DMS153 treated with DMSO at 0.1 percent for 48 hours (cell line): ENCODE measurements around the gene SIGLEC9.

Experiments
- DNase-seq: peaks from one replicate; lab custom pipeline; 2025; ENCODE audit not compliant: unreplicated experiment; lab: John Stamatoyannopoulos, UW

The SIGLEC9 gene

DNA sequence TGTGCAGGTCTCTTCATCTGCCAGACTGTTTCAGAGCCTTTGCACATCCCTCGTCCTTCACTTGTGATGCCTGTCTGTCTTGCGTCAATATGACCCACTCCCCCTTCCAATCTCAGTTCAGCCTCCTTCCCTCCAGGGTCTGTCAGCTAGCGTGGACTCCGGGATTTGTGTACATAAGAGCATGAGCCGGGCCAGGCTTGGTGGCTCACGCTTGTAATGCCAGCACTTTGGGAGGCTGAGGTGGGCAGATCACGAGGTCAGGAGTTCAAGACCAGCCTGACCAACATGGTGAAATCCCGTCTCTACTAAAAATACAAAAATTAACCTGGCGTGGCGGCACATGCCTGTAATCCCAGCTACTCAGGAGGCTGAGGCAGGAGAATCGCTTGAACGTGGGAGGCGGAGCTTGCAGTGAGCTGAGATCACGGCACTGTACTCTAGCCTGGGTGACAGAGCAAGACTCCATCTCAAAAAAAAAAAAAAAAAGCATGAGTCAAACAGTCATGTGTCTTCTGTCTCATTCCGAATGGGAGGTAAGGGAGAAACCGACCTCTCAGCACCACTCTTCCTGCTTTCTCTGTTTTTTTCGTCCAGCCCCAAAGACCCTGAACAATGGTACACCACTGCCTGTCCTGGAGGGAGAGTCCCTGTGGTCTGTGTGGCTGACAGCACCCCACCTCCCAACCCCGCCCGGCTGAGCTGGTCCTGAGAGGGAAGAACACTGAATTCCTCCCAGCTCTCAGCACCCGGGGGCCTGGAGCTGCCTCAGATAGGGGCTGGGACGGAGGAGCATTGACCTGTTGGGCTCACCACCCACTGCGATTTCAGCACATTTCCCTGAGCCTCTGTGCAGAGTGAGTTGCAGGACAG is 2.4 kb upstream of the SIGLEC9 start:
- no peak for DNase-seq

DNA sequence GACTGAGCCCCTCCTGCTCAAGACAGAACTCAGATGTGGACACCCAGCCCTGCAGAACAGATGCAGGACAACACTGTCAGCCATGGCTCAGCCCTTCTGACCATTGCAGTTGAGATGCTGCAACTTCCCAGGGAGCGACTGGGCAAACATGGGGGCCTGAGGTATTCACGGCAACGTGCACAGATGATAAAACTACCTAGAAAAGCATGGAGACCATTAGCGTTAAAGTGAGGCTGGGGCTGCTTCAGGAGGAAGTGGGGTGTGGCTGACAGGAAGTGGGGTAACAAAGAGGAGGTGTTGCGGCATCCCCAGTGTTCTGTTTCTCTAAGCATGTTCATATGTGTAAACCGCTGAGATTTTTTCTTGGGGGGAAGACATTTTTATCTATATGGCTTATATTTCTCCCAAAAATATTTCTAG is 1.3 kb upstream of the SIGLEC9 start:
- no peak for DNase-seq

DNA sequence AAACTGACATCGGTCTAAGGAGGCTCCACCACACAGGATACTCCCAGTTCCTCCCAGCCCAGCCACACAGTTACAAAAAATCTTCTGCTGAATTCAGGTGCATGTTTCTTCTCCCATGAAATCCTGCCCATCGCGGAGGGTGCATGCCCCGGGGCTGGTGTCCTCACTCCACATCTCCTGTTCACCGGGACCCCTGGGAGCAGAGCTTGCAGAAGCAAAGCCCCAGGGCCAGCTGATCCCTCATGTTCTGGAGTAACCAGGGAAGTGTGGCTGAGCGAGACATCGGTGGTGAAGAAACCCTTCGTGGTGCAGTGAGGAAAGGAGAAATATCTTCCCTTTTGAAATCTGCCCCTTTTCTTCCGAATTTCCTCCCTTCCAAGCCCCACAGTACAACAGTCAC is 904 bp upstream of the SIGLEC9 start:
- no peak for DNase-seq

DNA sequence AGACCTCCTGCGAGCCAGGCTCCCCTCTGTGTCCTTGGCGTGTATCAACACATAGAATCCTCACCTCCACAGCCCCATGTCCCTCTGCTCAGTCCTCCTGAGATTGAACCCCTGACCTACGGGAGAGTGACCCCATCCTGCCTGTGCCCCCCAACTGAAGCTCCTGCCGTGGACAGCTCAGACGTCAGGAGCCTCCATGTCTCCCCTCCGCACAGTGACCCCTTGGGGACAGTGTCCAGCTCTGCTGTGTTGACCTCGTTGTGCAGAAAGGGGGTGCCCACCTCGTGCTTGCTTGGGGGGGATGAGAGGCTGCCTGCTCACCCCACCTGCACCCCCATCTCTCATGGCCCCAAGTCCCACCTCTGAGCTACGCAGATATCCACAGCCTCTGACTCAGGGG is 490 bp upstream of the SIGLEC9 start:
- no peak for DNase-seq

DNA sequence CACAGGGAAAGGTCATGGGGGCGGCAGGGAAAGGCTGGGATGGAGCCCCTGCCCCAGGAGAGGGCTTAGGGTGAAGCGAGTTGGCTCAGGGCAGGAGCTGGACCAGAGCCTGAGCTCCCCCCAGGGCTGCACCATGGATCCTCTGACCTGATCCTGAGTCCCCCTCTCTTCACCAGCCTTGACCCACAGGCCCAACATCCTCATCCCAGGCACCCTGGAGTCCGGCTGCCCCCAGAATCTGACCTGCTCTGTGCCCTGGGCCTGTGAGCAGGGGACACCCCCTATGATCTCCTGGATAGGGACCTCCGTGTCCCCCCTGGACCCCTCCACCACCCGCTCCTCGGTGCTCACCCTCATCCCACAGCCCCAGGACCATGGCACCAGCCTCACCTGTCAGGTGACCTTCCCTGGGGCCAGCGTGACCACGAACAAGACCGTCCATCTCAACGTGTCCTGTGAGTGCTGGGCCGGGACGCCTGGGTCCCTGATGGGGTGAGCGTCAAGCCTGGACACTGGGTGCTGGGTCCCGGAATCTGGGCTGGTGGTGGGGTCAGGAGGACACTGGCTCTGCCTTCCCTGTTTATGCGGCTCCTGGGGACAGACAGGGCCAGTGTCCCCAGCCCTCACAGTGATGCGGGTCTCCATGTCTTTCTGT is 842 bp downstream of the SIGLEC9 start:
- no peak for DNase-seq

DNA sequence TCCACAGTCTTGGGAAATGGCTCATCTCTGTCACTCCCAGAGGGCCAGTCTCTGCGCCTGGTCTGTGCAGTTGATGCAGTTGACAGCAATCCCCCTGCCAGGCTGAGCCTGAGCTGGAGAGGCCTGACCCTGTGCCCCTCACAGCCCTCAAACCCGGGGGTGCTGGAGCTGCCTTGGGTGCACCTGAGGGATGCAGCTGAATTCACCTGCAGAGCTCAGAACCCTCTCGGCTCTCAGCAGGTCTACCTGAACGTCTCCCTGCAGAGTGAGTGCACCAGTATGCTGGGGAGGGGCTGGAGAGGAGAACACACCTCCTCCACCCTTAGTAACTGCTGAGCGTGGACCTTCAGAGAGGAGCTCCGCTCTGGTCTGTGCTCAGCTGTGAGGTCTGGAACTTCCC is 2.3 kb downstream of the SIGLEC9 start:
- DNase-seq = no peak

DNA sequence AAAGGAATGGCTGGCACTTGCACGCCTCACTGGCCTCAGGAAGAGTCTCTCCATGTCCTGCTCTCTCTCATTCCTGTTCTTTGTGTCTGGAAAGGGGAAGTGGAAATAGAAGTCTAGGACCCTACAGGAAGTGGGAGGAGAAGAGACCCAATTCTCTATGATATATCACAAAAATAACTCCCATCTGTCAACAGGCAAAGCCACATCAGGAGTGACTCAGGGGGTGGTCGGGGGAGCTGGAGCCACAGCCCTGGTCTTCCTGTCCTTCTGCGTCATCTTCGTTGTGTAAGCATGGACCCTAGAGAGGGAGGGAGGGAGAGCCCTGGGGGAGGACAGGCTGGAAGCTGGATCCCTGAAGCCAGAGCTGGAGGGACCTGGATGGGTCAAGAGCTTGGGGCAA is 3.0 kb downstream of the SIGLEC9 start:
- DNase-seq = no peak

DNA sequence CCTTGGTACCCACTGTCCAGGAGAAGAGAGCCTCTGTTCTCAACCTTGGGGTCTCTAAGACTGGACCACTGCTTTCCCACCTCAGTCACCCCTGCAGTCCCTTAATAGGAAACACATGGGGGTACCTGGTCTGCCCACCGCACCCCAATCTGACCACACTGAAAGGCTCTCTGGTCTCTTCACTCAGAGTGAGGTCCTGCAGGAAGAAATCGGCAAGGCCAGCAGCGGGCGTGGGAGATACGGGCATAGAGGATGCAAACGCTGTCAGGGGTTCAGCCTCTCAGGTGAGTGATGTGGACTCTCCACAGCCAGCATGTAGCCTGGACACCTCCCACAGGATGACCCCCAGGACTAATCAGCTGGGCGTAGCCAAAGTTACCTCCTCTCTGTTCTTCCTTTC is 3.5 kb downstream of the SIGLEC9 start:
- DNase-seq = no peak

DNA sequence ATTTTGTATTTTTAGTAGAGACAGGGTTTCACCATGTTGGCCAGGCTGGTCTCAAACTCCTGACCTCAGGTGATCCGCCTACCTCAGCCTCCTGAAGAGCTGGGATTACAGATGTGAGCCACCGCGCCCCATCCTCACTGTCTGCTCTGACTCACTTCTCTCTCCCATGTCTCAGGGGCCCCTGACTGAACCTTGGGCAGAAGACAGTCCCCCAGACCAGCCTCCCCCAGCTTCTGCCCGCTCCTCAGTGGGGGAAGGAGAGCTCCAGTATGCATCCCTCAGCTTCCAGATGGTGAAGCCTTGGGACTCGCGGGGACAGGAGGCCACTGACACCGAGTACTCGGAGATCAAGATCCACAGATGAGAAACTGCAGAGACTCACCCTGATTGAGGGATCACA is 5.0 kb downstream of the SIGLEC9 start:
- DNase-seq = no peak

DNA sequence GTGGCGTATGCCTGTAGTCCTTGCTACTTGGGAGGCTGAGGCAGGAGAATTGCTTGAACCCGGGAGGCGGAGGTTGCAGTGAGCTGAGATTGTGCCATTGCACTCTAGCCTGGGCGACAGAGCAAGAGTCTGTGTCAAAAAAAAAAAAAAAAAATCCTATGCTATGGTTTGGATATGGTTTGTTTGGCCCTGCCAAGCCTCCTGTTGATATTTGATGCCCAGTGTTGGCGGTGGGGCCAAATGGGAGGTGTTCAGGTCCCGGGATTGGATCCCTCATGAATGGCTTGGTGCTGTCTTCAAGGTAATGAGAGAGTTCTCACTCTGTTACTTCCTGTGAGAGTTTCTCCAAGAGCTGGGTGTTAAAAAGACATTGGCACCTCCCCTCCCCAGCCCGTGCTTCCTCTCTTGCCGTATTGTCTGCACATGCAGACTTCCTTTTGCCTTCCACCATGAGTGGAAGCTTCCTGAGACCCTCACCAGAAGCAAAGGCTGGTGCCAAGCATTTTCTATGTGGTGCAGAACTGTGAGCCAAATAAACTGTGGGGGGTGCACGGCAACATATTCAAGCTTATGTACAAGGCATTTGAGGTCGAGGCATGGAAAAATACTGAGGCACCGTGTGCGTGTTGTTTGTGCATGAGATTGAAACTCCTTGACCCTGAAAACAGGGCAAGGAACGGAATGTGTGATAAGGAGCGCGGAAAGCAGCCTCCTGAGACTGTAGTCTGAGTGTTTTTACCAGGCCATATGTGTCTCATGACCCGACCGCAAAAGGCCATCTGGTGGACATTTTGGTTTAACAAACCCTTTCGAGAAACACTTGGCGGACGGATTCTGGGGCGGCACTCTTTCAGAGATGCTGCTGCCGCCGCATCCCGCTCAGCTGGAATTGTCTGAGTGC is 7.3 kb downstream of the SIGLEC9 start:
- DNase-seq = peak; percentile 8

DNA sequence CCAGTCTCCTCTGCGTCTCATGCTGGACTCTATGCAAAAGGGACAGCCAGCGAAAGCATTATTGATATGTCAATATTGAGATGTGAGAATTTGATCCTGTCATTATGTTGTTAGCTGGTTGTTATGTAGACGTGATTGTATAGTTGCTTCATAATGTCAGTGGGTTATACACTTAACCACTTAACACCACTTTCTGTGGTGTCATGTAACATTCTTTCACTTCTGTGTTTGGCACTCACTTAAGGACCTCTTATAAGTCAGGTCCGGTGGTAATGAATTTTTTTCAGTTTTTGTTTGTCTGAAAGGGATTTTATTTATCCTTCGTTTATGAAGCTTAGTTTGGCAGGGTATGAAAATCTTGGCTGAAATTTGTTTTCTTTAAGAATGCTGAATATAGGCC is 10.3 kb downstream of the SIGLEC9 start:
- no peak for DNase-seq

DNA sequence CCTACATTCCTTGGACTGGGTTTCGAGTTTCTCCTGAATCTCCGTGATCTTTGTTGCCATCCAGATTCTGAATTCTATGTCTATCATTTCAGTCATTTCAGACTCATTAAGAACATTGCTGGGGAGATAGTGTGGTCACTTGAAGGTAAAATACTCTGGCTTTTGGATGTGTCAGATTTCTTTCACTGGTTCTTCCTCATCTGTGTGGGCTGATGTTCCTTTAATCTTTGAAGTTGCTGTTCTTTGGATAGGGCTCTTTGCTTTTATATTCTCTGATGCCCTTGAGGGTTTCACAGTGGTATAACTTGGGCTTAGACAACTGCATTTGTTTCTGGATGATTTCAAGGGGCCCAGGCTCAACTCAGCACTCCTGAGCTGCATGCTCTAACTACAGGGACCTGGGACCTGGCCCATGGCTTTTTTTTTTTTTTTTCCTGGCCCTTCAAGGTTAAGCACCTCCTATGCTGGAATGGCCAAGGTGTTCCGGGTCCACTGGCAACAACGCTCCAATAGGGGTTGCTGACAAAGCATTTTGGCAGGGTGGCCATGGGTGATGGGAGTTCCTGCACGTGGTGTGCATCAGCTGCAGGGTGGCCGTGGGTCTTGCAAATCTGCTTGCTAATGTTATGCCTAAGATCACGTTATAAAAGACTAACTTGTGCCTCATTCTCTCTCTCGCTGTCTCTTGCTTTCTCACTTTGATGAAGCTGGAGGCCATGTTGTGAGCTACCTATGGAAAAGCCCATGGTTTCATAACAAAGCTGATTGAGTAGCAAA is 11.5 kb downstream of the SIGLEC9 start:
- DNase-seq = no peak

DNA sequence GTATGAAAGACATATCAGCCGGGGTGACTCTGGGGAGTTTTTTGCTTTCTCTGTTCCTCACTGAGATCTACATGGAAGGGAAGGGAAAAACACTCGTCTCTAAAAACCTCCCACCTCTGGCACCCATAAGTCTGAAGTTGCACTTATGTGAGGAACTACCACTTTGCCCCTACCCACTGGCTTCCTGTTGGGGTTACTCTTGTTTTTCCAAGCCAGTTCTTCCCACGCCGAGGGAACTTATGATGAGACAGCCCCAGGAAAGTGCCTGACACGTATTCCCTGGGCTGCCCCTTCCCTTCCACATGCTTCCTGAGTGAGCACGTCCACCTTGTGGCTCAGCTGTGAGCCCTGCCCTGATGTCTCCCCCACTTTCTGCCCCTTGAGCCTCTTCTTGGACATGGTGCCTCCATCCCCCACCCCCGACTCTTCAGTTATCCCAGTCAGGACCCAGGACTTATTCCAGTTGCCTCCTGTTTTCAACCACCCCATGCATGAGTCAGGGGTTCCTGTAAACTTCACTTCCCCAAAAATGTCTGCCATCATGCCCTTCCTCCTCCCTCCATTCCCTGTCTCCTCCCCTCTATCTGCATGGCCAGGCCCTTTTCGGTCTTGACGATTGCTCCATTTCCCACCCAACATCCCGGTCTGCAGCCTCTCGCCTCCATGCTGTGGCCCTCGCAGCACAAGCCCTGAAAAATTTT is 12.3 kb downstream of the SIGLEC9 start:
- no peak for DNase-seq

DNA sequence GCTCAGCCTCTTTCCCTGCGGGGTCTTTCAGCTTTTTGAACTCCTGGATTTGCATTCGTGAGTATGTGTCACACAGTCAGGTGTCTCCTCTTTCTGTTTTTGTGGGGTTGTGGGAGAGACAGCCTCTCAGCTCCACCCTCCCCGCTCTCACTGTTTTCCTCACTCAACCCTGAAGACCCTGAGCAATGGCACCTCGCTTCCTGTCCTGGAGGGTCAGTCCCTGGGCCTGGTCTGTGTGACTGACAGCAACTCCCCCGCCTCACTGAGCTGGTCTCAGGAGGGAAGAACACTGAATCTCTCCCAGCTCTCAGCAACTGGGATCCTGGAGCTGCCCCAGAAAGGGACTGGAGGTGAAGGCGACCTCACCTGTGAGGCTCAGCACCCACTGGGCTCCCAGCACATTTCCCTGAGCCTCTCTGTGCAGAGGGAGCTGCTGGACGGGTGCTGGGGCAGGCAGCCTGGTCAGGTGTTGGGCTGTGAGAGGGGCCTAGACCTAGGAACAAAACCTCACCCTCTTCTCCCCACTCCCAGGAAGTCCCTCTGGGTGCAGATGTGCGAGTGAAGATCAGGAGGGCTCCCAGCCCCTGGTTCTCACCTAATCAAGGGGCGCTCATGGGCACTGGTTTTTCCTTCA is 13.2 kb downstream of the SIGLEC9 start:
- DNase-seq = no peak

DNA sequence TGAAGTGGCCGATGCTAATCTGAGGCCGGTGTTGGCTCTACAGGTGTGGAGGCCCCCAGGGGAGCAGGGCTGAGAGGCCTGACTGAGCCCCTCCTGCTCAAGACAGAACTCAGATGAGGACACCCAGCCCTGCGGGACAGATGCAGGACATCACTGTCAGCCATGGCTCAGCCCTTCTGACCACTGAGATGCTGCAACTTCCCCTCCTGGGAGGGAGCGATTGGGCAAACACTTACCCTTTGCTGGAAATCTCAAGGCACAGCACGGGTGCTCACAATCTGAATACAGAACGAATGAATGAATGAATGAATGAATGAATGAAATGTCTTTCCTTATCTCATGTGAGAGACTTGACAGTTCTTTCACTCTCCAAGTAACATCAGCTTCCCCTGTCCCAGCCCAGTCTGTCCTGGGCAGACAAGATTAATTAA is 13.9 kb downstream of the SIGLEC9 start:
- DNase-seq = no peak

DNA sequence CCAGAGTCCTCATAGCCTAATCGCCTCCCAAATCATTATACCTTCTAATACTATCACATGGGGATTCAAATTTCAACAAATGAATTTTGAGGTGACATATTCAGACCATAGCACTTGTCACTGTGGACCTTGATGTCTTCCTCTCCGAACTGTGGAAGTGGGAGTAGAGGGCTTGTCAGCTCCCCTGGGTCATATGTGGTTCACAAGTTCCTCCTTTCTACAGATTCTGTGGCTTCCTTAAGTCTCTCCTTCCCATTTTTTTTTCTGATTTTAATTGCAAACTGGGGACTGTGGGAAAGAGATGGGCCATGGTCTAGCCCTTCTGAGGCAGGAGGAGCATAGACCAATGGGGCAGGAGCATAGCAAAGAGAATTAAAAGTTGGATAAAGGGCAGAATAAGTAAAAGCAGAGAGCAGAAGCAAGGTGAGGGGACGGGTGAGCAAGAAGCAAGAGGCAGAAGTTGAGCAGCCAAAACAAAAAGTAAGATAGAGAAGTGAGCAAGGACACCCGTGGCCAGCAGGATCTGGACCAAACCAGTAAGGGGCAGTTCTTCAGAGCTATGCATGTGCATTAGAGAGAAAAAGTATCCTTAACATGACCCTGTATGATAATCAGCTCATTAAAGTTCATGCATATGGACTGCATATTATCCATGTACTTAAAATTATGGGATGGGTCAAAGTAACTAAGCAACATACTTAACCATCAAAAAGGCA is 14.8 kb downstream of the SIGLEC9 start:
- DNase-seq = no peak

DNA sequence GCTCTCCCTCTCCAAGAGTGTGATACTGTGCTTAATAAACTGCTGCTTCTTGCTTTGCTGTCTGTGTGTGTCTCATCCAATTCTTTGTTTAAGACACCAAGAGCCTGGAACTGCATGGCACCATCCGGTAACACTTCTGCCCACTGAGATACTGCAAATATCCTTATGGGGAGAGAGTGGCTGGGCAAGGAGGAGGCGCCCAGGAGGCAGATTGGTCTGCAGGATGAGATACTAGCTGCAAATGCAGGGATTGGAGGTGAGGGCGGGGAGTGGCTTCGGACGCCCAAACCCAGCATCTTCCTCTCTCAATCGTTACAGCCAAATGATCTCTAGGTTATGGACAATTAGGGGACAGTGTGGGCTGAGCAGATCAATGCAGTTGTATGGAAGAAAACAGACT is 15.7 kb downstream of the SIGLEC9 start:
- no peak for DNase-seq

DNA sequence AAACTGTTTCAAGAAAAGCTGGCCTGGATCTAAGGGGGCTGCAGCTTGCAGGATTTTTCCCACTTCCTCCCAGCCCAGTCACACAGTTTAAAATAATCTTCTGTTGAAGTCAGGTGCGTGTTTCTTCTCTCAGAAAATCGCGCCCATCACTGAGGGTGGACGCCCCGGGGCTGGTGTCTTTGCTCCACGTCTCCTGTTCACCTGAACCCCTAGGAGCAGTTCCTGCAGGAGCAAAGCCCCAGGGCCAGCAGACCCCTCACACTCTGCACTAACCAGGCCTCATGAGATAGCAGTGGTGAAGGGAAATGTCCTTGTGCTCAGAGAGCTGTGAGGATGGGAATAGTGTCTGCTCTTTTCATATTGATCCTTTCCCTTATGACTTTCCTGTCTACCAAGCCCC is 16.5 kb downstream of the SIGLEC9 start:
- no peak for DNase-seq

DNA sequence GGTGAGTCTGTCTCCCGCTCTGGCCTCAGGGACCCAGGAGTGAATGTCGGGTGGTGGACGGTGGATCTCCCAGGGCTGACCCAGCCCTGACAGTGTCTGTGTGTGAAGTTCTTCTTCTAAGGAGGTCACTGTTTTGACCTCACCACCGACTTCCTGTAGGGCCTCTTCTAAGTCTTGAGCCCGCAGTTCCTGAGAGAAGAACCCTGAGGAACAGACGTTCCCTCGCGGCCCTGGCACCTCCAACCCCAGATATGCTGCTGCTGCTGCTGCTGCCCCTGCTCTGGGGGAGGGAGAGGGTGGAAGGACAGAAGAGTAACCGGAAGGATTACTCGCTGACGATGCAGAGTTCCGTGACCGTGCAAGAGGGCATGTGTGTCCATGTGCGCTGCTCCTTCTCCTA is 17.4 kb downstream of the SIGLEC9 start, which contains the start of gene SIGLEC7:
SIGLEC7 (plus strand) TSS at position 183 of the 400 bp plus-strand sequence; CDS start at position 252, 69 bp downstream.
- no peak for DNase-seq
